Peyer's patch (tissue), 4 donors: ENCODE data around the gene RAB40B.

ENCODE experiments used
- POLR2A ChIP-seq, 2 donors: fragments of 450-650 bp; IDR thresholded peaks; one replicate each; pipeline ENCODE4 v1.5.1; 2017; ENCODE audit warnings: antibody characterized with exemption in 2 of 2, mild to moderate bottlenecking in 2 of 2, moderate library complexity in 2 of 2
- TF ChIP-seq, protein P1 (sequence below), 6 experiments: fragments of 450-650 bp in 4 of 6; fragments of 200-600 bp in 2 of 6; sonication (generic) in 1 of 6; IDR thresholded peaks; one replicate each; pipeline ENCODE4 v1.5.1; 2017 to 2019; ENCODE audit warnings: antibody characterized with exemption in 6 of 6, mild to moderate bottlenecking in 3 of 6, moderate library complexity in 1 of 6

DNA sequence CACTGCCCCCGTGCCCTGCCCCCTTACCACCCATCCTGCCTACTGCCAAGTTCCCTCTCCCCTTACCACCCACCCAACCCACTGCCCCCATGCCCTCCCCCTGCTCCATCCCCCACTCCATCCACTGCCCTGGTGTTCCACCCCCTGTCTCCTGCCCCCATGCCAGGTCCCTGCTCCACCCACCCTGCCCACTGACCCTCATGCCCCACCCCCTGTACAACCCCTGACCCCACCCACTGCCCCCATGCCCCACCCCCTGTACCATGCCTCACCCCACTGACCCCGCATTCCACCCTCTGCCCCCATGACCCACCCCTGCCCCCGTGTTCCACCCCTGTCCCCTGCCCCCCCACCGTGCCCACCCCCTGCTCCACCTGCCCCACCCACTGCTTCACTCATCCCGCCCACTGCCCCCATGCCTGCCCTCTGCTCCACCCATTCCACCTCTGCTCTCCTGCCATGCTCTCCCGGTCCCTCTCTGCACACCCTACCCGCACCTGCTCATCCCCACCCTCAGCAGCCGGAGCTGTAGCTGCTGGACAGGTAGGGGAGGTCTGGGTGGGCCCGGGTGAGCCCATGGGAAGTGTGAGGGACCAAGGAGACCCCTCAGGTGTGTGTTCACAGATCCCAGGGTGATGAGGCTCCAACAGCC, 10.7 kb upstream of the RAB40B start:
- TF ChIP-seq, protein P1, sequence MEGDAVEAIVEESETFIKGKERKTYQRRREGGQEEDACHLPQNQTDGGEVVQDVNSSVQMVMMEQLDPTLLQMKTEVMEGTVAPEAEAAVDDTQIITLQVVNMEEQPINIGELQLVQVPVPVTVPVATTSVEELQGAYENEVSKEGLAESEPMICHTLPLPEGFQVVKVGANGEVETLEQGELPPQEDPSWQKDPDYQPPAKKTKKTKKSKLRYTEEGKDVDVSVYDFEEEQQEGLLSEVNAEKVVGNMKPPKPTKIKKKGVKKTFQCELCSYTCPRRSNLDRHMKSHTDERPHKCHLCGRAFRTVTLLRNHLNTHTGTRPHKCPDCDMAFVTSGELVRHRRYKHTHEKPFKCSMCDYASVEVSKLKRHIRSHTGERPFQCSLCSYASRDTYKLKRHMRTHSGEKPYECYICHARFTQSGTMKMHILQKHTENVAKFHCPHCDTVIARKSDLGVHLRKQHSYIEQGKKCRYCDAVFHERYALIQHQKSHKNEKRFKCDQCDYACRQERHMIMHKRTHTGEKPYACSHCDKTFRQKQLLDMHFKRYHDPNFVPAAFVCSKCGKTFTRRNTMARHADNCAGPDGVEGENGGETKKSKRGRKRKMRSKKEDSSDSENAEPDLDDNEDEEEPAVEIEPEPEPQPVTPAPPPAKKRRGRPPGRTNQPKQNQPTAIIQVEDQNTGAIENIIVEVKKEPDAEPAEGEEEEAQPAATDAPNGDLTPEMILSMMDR (IDR thresholded peaks at IDR 0.05): no peak
- no peak for TF ChIP-seq POLR2A (IDR thresholded peaks at IDR 0.05)
